Keratinocyte (primary cell): Measurements from ENCODE around the gene PTPN20. TPM values are rescaled to one million over a fixed set of nuclear protein-coding genes. Genes with fewer than 3 reads are reported as not detected.

ENCODE experiments used
- DNase-seq: peaks from one replicate; pipeline ENCODE4 v3.0.0-alpha.2; 2011; ENCODE audit warnings: low read depth, missing footprints, low spot score
- FAIRE-seq: peaks from 2 replicates; lab custom pipeline; 2011; peaks lifted over from hg19 to GRCh38; lab: Jason Lieb, UNC
- H2AFZ ChIP-seq: 2 replicates; pipeline ENCODE4 v1.6.0; 2012; ENCODE audit warnings: low read length, control low read depth, inconsistent platforms; ENCODE audit not compliant: control insufficient read depth
- H3K27ac ChIP-seq: 2 replicates; pipeline ENCODE4 v1.5.1; 2011; ENCODE audit warnings: low read length; ENCODE audit not compliant: control insufficient read depth, insufficient read depth
- H3K27me3 ChIP-seq: 3 replicates; pipeline ENCODE4 v1.6.0; 2011; ENCODE audit warnings: low read length; ENCODE audit not compliant: control insufficient read depth, insufficient read depth; ENCODE audit errors: extremely low read depth
- H3K36me3 ChIP-seq, 2 experiments: 2 replicates in 1 of 2; 3 replicates in 1 of 2; pipeline ENCODE4 v1.5.1; 2011; ENCODE audit warnings: low read length in 2 of 2, mild to moderate bottlenecking in 1 of 2; ENCODE audit not compliant: control insufficient read depth in 2 of 2, insufficient read depth in 2 of 2; ENCODE audit errors: extremely low read depth in 1 of 2
- H3K4me1 ChIP-seq: 3 replicates; pipeline ENCODE4 v1.5.1; 2011; ENCODE audit warnings: low read length; ENCODE audit not compliant: control insufficient read depth, insufficient read depth; ENCODE audit errors: extremely low read depth
- H3K4me2 ChIP-seq: 3 replicates; pipeline ENCODE4 v1.6.0; 2011; ENCODE audit warnings: low read depth, low read length; ENCODE audit not compliant: control insufficient read depth, insufficient read depth; ENCODE audit errors: extremely low read depth
- H3K4me3 ChIP-seq, 3 experiments: fragments of 200-600 bp in 1 of 3; sonication (generic) in 1 of 3; 2 replicates in 2 of 3; 3 replicates in 1 of 3; pipeline ENCODE4 v1.5.1; 2011 to 2016; ENCODE audit warnings: low read length in 3 of 3, mild to moderate bottlenecking in 3 of 3, control low read depth in 2 of 3, inconsistent platforms in 1 of 3, low read depth in 1 of 3, mixed read lengths in 1 of 3, mixed run types in 1 of 3, moderate library complexity in 1 of 3; ENCODE audit not compliant: control insufficient read depth in 2 of 3, insufficient read depth in 2 of 3; ENCODE audit errors: extremely low read depth in 1 of 3
- H3K79me2 ChIP-seq: 2 replicates; pipeline ENCODE4 v1.6.0; 2012; ENCODE audit warnings: low read length; ENCODE audit not compliant: control insufficient read depth, insufficient read depth
- H3K9ac ChIP-seq: 3 replicates; pipeline ENCODE4 v1.6.0; 2011; ENCODE audit warnings: low read length; ENCODE audit not compliant: control insufficient read depth, insufficient read depth; ENCODE audit errors: extremely low read depth
- H3K9me1 ChIP-seq: 3 replicates; pipeline ENCODE4 v1.6.0; 2011; ENCODE audit warnings: low read length; ENCODE audit not compliant: control insufficient read depth, insufficient read depth; ENCODE audit errors: extremely low read depth
- H3K9me3 ChIP-seq: 2 replicates; pipeline ENCODE4 v1.5.1; 2012; ENCODE audit warnings: low read depth, low read length; ENCODE audit not compliant: control insufficient read depth
- H4K20me1 ChIP-seq: 3 replicates; pipeline ENCODE4 v1.6.0; 2011; ENCODE audit warnings: low read length; ENCODE audit not compliant: control insufficient read depth, insufficient read depth; ENCODE audit errors: extremely low read depth
- CTCF ChIP-seq, 3 experiments: IDR thresholded peaks in 1 of 3; conservative IDR thresholded peaks in 1 of 3; optimal IDR thresholded peaks in 1 of 3; 2 replicates in 2 of 3; 3 replicates in 1 of 3; pipeline versions ENCODE3 to v1.5.1; 2011; ENCODE audit warnings: low read length in 3 of 3, mild to moderate bottlenecking in 3 of 3, moderate library complexity in 2 of 3, control low read depth in 1 of 3, inconsistent platforms in 1 of 3; ENCODE audit not compliant: insufficient read depth in 2 of 3; ENCODE audit errors: extremely low read depth in 1 of 3
- EZH2 ChIP-seq: IDR thresholded peaks from one replicate; pipeline ENCODE4 v1.6.1; 2012; ENCODE audit warnings: inconsistent platforms, mild to moderate bottlenecking, low read length, moderate library complexity
- dilution Hi-C: fragments of 300-500 bp; cut with MboI; formaldehyde crosslinking; loops from one replicate; pipeline ENCODE4 v1.7.0; 2020; ENCODE audit warnings: low sequenced_read_pairs; ENCODE audit not compliant: extremely low pct_ligation_motif_present
- polyA plus RNA-seq, 5 experiments: library from polyadenylated mRNA; depleted of rRNA in 3 of 5; stranded (reverse) in 3 of 5; stranded (forward) in 1 of 5; unstranded in 1 of 5; fragments of >200 nt; gene quantifications; 1 replicate in 1 of 5; 2 replicates in 3 of 5; 3 replicates in 1 of 5; pipeline versions ENCODE4 v1.2.1 to v1.2.3, GENCODE V29; 2011 to 2012; ENCODE audit warnings: missing spikeins in 2 of 5, low read depth in 1 of 5, low replicate concordance in 1 of 5

The PTPN20 gene
- polyA plus RNA-seq, 1 donor (not counting 4 experiments of a cell fraction or from before 2014, with no cell fraction given), result 7.3 TPM

- H3K79me2 ChIP-seq, result no peaks in the 10 kb centered on the region
- no peak overlapping the region for H3K4me2 ChIP-seq
- dilution Hi-C loops, result no loop called here
- H3K4me3 ChIP-seq, result no peak overlapping the region
- no peaks in the 10 kb centered on the region for H3K9me1 ChIP-seq
- no peak for TF ChIP-seq CTCF (optimal IDR thresholded peaks at IDR 0.05 in 1 of 3, IDR thresholded peaks at IDR 0.05 in 1 of 3, conservative IDR thresholded peaks at IDR 0.05 in 1 of 3; ENCODE audit: extremely low read depth in 1 of 3, insufficient read depth in 2 of 3, low read length in 3 of 3)
- TF ChIP-seq EZH2, result no peak
- H2AFZ ChIP-seq, result no peak overlapping the region
- H3K9me3 ChIP-seq, result no peaks in the 10 kb centered on the region
- DNase-seq (no peak), FAIRE-seq (no peak)
- H4K20me1 ChIP-seq, result no peaks in the 10 kb centered on the region
- no peaks in the 10 kb centered on the region for H3K4me1 ChIP-seq
- no peaks in the 10 kb centered on the region for H3K36me3 ChIP-seq
- no peak overlapping the region for H3K9ac ChIP-seq
- peaks cover 6% of the 10 kb centered on the region for H3K27me3 ChIP-seq
- no peak overlapping the region for H3K27ac ChIP-seq
Measured at GRCh38 chr10:47040681-47041080, 129.5 kb downstream of the PTPN20 start.

- Histone ChIP-seq H3K4me1 (no peaks in the 10 kb centered on the region), H3K27me3 (peaks cover 4% of the 10 kb centered on the region), H3K4me2 (no peak overlapping the region), H3K4me3 (no peak overlapping the region), H3K79me2 (no peaks in the 10 kb centered on the region), H3K9me3 (no peaks in the 10 kb centered on the region), H3K9me1 (no peaks in the 10 kb centered on the region), H3K27ac (no peak overlapping the region), H2AFZ (no peak overlapping the region), H3K9ac (no peak overlapping the region), H4K20me1 (no peaks in the 10 kb centered on the region), H3K36me3 (no peaks in the 10 kb centered on the region)
- DNase-seq, result no peak
- FAIRE-seq, result no peak
- TF ChIP-seq EZH2, result no peak
- no peak for TF ChIP-seq CTCF (optimal IDR thresholded peaks at IDR 0.05 in 1 of 3, IDR thresholded peaks at IDR 0.05 in 1 of 3, conservative IDR thresholded peaks at IDR 0.05 in 1 of 3; ENCODE audit: extremely low read depth in 1 of 3, insufficient read depth in 2 of 3, low read length in 3 of 3)
- dilution Hi-C loops, result no loop called here
Measured at GRCh38 chr10:47041396-47042198, 130.4 kb downstream of the PTPN20 start.
